Activated CD4-positive, alpha-beta T cell treated with anti-CD3 and anti-CD28 coated beads for 36 hours (primary cell): ENCODE results near the gene RIPK3. TPM values are rescaled to one million over a fixed set of nuclear protein-coding genes. Genes with fewer than 3 reads are reported as not detected.
"Not testable (repeated sequence)": the region's sequence is repeated elsewhere in the genome, so short reads cannot be mapped to it uniquely, and the experiment has no call there.

Source experiments
- ATAC-seq: fragments of 200-7000 bp; cut with Tn5 transposase; one replicate; pipeline ENCODE4 v1.10.0; 2021; ENCODE audit warnings: mild to moderate bottlenecking, moderate library complexity
- CTCF ChIA-PET: fragments of 350-600 bp; sonication (Branson Sonifier 250); formaldehyde crosslinking; loops from one replicate; lab custom pipeline; 2021; ENCODE audit warnings: antibody characterized with exemption; lab: Charles Lee
- POLR2A ChIA-PET: fragments of 350-600 bp; sonication (Branson Sonifier 250); formaldehyde crosslinking; loops from one replicate; lab custom pipeline; 2021; ENCODE audit warnings: antibody characterized with exemption, inconsistent platforms; lab: Charles Lee
- DNase-seq: peaks from one replicate; pipeline ENCODE4 v3.0.0-alpha.2; 2020
- H3K27ac Mint-ChIP-seq: one replicate; pipeline ENCODE4 v1.8.0; 2021; ENCODE audit warnings: mixed read lengths
- H3K27me3 Mint-ChIP-seq: one replicate; pipeline ENCODE4 v1.8.0; 2021; ENCODE audit warnings: mixed read lengths
- H3K36me3 Mint-ChIP-seq: one replicate; pipeline ENCODE4 v1.8.0; 2021; ENCODE audit warnings: low read depth, mixed read lengths
- H3K4me1 Mint-ChIP-seq: one replicate; pipeline ENCODE4 v1.8.0; 2021; ENCODE audit warnings: mixed read lengths
- H3K4me3 Mint-ChIP-seq: one replicate; pipeline ENCODE4 v1.8.0; 2021; ENCODE audit warnings: mild to moderate bottlenecking, moderate library complexity, mixed read lengths
- H3K9me3 Mint-ChIP-seq: one replicate; pipeline ENCODE4 v1.8.0; 2021; ENCODE audit warnings: low read depth, mixed read lengths
- intact Hi-C, 2 experiments: fragments of 100-400 bp; cut with DNase I in 1 of 2; cut with micrococcal nuclease in 1 of 2; formaldehyde crosslinking; loops; one replicate each; pipeline versions ENCODE4 v1.14.2 to v1.15.1; 2022 to 2024; cut with DNase I, micrococcal nuclease
- total RNA-seq, 2 experiments: library from RNA; stranded (reverse); gene quantifications; one replicate each; pipeline ENCODE4 v1.2.3, GENCODE V29; 2021

RIPK3 gene
- total RNA-seq, 2 experiments from 2014 or later: 8.9 to 9.4 TPM

DNA sequence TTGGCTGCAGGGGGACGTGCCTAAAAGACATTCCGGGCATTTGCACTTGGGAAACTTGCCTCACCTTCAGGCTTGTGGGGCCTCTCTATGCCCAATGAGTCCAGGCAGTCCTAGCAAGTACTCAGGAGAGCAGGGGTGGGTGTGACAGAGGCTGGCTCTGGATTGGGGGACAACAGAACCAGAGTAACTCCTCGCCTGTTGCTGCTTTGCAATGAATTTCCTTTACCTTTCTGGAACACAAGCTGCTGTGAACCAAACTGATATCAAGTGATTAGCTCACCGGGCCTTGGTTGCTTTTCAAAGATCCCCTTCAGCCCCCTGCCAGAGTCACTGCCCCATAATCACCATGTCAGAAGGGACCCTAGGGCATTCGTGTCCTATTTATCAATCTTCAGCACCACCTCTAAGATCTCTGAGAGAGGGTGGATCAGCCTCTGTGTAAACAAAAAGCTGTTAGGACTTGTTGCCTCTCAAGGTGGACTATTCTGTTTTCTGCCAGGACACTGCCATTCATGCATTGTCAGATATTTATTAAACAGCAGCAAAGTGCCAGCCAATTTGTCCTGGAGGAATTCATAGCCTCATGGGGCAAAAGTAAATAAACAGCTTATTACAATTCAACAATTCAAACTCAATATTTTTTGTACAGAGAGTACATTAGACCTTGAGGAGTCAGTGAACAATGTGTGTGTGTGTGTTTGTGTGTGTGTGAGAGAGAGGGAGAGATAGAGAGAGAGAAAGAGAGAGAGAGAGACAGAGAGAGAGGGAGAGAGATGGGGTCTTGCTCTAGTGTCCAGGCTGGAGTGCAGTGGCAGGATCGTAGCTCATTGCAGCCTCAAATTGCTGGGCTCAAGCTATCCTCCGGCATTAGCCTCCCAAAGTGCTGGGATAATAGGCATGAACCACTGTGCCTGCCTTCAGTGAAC, 39.5 kb upstream of the RIPK3 start:
- Mint-ChIP-seq H3K9me3 (no peaks in the 10 kb centered on the region), H3K36me3 (no peaks in the 10 kb centered on the region), H3K4me1 (no peaks in the 10 kb centered on the region), H3K4me3 (no peak overlapping the region), H3K27ac (no peak overlapping the region), H3K27me3 (peaks cover 11% of the 10 kb centered on the region)
- DNase-seq: no peak
- CTCF ChIA-PET: interaction anchor here (0.6 to 1.6 kb wide), 3 partner anchors 18 to 57 kb away, joined by 3 to 5 read pairs (median 4); no protein-coding TSS in a partner anchor
- POLR2A ChIA-PET: interaction anchor here (0.9 kb wide), 1 partner anchor 19 kb away, joined by 3 read pairs; the partner anchor contains the start of gene NYNRIN
- intact Hi-C loops: no loop called here
- ATAC-seq: no peak

DNA sequence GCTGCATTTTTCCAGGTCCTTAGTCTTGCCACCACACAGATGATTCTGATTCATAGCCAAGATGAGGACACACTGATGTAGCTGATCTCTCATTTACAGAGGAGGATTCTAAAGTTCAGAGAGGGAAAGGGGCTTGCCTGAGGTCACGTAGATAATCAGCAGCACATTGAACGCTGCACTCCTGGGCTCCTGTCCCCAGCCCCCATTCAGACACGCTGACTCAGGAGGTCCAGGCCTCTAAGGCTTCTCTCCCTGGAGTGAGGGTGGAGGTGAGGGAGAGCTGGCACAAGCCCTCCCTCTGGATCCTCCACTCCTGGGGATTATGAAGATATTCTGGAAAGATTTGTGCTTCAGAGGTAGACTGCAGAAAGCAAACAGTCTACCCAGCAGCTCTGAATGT, 38.5 kb upstream of the RIPK3 start:
- Mint-ChIP-seq H3K36me3 (no peaks in the 10 kb centered on the region), H3K4me3 (no peak overlapping the region), H3K9me3 (no peaks in the 10 kb centered on the region), H3K27me3 (peaks cover 7% of the 10 kb centered on the region), H3K27ac (no peak overlapping the region), H3K4me1 (no peaks in the 10 kb centered on the region)
- CTCF ChIA-PET: interaction anchor here (0.8 to 1.6 kb wide), 3 partner anchors 16 to 45 kb away, joined by 3 to 5 read pairs (median 4); no protein-coding TSS in a partner anchor
- intact Hi-C loops: no loop called here
- ATAC-seq (no peak), DNase-seq (no peak)
- POLR2A ChIA-PET: interaction anchor here (0.9 kb wide), 1 partner anchor 20 kb away, joined by 3 read pairs; the partner anchor contains the start of gene NYNRIN

DNA sequence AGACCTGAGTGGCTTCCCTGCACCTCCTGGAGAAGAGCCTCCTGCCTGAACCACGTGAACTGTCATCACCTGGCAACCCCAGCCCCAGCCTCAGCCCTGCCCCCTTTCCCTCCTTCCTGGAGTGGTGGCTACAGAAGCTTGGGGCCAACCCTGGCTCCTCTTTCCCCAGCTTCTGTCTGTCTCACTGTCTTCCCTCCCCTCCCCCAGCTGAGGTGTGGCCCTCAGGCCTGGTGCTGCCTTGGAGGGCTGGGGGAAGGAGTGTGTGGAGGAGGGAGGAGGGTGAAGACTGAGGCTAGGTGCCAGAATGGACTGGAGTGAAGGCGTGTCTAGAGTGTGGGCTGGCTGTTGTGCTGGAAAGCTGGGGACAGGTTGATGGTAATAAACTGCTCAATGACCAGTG, 37.9 kb upstream of the RIPK3 start:
- Mint-ChIP-seq H3K36me3 (no peaks in the 10 kb centered on the region), H3K4me3 (no peak overlapping the region), H3K9me3 (no peaks in the 10 kb centered on the region), H3K4me1 (no peaks in the 10 kb centered on the region), H3K27me3 (peaks cover 7% of the 10 kb centered on the region), H3K27ac (no peak overlapping the region)
- POLR2A ChIA-PET: no interaction called here
- intact Hi-C loops: no loop called here
- DNase-seq (no peak), ATAC-seq (no peak)
- CTCF ChIA-PET: interaction anchor here (0.8 to 1.6 kb wide), 5 partner anchors 16 to 60 kb away, joined by 3 to 5 read pairs (median 4); no protein-coding TSS in a partner anchor

DNA sequence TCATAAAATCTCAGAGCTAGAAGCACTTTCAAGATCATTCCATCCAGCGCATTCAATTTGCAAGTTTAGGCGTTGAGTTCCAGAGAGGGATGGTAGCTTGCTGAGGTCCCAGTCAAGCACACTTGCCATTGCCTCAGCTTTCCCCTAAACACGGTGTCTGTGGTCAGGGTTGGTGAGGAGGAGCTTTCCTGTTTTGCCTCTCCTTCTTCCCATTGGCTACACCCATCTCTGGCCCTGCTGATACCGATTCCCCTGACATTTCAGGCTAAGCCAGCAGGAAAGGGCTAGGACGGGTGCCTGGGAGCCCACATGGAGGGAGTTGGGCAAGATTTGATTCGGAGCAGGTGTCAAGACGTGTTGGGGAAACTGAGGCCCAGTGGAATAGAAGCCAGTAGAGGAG, 37.3 kb upstream of the RIPK3 start:
- ATAC-seq (no peak), DNase-seq (no peak)
- no peak overlapping the region for H3K27ac Mint-ChIP-seq
- ChIA-PET CTCF (interaction anchor here (0.9 to 1.3 kb wide), 3 partner anchors 15 to 60 kb away, joined by 3 to 4 read pairs (median 4); no protein-coding TSS in a partner anchor), POLR2A (no interaction called here)
- no peaks in the 10 kb centered on the region for H3K36me3 Mint-ChIP-seq
- intact Hi-C loops: no loop called here
- H3K4me1 Mint-ChIP-seq: no peaks in the 10 kb centered on the region
- no peaks in the 10 kb centered on the region for H3K9me3 Mint-ChIP-seq
- H3K27me3 Mint-ChIP-seq: peaks cover 2% of the 10 kb centered on the region
- no peak overlapping the region for H3K4me3 Mint-ChIP-seq

DNA sequence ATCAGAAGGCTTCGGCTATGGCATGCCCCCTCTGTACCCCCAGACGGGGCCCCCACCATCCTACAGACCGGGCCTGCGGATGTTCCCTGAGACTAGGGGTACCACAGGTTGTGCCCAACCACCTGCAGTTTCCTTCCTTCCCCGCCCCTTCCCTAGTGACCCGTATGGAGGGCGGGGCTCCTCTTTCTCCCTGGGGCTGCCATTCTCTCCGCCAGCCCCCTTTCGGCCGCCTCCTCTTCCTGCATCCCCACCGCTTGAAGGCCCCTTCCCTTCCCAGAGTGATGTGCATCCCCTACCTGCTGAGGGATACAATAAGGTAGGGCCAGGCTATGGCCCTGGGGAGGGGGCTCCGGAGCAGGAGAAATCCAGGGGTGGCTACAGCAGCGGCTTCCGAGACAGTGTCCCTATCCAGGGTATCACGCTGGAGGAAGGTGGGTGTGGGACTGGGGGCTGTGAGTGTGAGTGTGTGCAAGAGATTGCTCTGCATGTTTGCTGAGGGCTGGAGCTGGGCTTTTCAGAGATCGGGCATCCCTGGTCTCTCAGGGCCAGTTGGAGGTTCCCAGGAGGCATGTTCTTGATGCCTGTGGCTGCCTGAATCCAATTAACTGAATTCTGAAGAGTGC, 36.8 kb upstream of the RIPK3 start:
- ATAC-seq: no peak
- ChIA-PET POLR2A (no interaction called here), CTCF (interaction anchor here (0.9 to 1.3 kb wide), 2 partner anchors 55 to 61 kb away, joined by 3 to 4 read pairs; no protein-coding TSS in a partner anchor)
- H3K4me1 Mint-ChIP-seq: no peaks in the 10 kb centered on the region
- no peak for DNase-seq
- H3K27ac Mint-ChIP-seq: no peak overlapping the region
- H3K9me3 Mint-ChIP-seq: no peaks in the 10 kb centered on the region
- H3K36me3 Mint-ChIP-seq: no peaks in the 10 kb centered on the region
- no peak overlapping the region for H3K4me3 Mint-ChIP-seq
- intact Hi-C loops: no loop called here
- H3K27me3 Mint-ChIP-seq: peaks cover 3% of the 10 kb centered on the region

DNA sequence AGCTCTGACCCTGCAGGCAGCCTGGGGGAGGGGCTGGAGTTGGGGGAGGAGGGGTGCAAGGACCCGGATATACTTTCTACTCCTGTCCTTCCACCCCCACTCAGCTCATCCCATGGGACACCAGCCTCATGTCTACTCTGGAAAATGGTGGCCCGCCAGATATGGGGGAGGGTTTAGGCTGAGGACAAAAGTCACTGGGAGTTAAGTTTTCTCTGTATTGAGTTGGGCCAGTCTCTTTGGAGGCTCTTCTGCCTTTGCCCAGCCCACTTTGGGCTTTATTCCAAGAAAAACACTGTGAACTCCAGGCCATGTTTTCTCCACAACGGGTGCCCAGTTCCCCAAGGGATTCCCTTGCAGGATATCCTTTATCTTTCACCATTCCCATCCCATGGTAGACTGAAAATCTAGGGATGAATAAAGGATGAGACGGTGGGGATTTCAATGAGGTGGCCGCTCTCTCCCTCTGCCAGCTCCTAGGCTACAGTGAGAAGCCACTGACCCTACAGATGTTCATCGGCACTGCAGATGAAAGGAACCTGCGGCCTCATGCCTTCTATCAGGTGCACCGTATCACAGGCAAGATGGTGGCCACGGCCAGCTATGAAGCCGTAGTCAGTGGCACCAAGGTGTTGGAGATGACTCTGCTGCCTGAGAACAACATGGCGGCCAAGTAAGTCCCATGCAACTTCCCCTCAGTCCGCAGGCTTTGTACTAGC, 33.1 kb upstream of the RIPK3 start:
- DNase-seq (no peak), ATAC-seq (no peak)
- ChIA-PET CTCF (interaction anchor here (1.4 to 2.5 kb wide), 2 partner anchors 39 to 64 kb away, joined by 6 to 9 read pairs; no protein-coding TSS in a partner anchor), POLR2A (no interaction called here)
- H3K4me1 Mint-ChIP-seq: peaks cover 6% of the 10 kb centered on the region
- intact Hi-C loops: no loop called here
- H3K36me3 Mint-ChIP-seq: no peaks in the 10 kb centered on the region
- no peaks in the 10 kb centered on the region for H3K9me3 Mint-ChIP-seq
- peaks cover 10% of the 10 kb centered on the region for H3K27me3 Mint-ChIP-seq
- H3K4me3 Mint-ChIP-seq: no peak overlapping the region
- H3K27ac Mint-ChIP-seq: no peak overlapping the region

DNA sequence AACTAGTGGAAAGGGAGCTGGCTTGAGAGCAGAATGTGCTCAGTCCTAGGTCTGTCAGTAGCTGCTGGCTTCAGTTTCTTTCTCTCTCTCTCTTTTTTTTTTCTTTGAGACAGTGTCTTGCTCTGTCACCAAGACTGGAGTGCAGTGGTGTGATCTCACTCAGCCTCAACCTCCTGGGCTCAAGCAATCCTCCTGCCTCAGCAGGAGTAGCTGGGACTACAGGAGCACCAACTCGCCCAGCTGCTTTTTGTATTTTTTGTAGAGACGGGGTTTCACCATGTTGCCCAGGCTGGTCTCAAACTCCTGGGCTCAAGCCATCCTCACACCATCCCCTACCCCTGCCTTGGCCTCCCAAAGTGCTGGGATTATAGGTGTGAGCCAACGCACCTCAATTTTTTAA, 31.8 kb upstream of the RIPK3 start:
- CTCF ChIA-PET: interaction anchor here (0.7 to 2.5 kb wide), 4 partner anchors 37 to 65 kb away, joined by 3 to 9 read pairs (median 6); partner anchors contain the start of gene KHNYN
- ATAC-seq, DNase-seq, H3K4me3 Mint-ChIP-seq, H3K36me3 Mint-ChIP-seq, intact Hi-C loops, POLR2A ChIA-PET, H3K9me3 Mint-ChIP-seq, H3K27ac Mint-ChIP-seq: not testable (repeated sequence)
- H3K27me3 Mint-ChIP-seq: peaks cover 21% of the 10 kb centered on the region
- peaks cover 17% of the 10 kb centered on the region for H3K4me1 Mint-ChIP-seq

DNA sequence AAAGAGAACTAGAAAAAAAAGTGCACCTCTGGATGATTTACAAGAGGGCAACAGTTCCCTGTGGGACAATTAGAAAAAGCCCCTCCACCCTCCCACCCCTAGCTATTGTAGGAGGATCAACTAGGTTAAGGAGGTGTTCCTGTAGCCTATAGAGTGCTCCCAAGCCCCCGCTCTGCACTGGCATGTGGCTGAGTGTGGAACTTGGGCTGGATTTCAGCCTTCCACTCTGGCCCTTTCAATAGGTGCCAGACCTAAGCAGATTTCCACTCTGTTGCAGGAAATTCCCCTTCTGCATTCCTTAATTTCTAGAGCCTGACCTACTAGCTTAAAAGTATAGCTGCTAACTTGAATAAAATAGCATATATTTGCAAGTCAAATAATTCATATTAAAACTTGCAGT, 31.0 kb upstream of the RIPK3 start:
- H3K4me1 Mint-ChIP-seq: peaks cover 22% of the 10 kb centered on the region
- ATAC-seq (no peak), DNase-seq (no peak)
- POLR2A ChIA-PET: interaction anchor here (0.7 kb wide), 1 partner anchor 38 kb away, joined by 4 read pairs; no protein-coding TSS in a partner anchor
- H3K4me3 Mint-ChIP-seq: no peak overlapping the region
- CTCF ChIA-PET: interaction anchor here (0.7 to 2.5 kb wide), 6 partner anchors 30 to 66 kb away, joined by 3 to 9 read pairs (median 6); partner anchors contain the start of gene KHNYN
- intact Hi-C loops: no loop called here
- H3K9me3 Mint-ChIP-seq: no peaks in the 10 kb centered on the region
- no peak overlapping the region for H3K27ac Mint-ChIP-seq
- H3K27me3 Mint-ChIP-seq: peaks cover 27% of the 10 kb centered on the region
- no peaks in the 10 kb centered on the region for H3K36me3 Mint-ChIP-seq

DNA sequence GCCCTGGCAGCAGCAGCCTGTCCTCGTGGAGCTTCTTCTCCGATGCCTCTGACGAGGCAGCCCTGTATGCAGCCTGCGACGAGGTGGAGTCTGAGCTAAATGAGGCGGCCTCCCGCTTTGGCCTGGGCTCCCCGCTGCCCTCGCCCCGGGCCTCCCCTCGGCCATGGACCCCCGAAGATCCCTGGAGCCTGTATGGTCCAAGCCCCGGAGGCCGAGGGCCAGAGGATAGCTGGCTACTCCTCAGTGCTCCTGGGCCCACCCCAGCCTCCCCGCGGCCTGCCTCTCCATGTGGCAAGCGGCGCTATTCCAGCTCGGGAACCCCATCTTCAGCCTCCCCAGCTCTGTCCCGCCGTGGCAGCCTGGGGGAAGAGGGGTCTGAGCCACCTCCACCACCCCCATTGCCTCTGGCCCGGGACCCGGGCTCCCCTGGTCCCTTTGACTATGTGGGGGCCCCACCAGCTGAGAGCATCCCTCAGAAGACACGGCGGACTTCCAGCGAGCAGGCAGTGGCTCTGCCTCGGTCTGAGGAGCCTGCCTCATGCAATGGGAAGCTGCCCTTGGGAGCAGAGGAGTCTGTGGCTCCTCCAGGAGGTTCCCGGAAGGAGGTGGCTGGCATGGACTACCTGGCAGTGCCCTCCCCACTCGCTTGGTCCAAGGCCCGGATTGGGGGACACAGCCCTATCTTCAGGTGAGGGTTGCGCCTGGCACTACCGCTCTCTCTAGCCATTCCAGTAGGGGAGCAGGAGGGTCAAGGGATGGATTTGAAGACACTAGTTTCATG, 30.3 kb upstream of the RIPK3 start:
- no peak overlapping the region for H3K27ac Mint-ChIP-seq
- peaks cover 28% of the 10 kb centered on the region for H3K4me1 Mint-ChIP-seq
- peaks cover 33% of the 10 kb centered on the region for H3K27me3 Mint-ChIP-seq
- DNase-seq (no peak), ATAC-seq (no peak)
- H3K4me3 Mint-ChIP-seq: no peak overlapping the region
- H3K9me3 Mint-ChIP-seq: no peaks in the 10 kb centered on the region
- POLR2A ChIA-PET: no interaction called here
- H3K36me3 Mint-ChIP-seq: no peaks in the 10 kb centered on the region
- intact Hi-C loops: no loop called here
- CTCF ChIA-PET: interaction anchor here (0.9 to 2.5 kb wide), 4 partner anchors 29 to 67 kb away, joined by 3 to 9 read pairs (median 6); partner anchors contain the start of gene KHNYN

DNA sequence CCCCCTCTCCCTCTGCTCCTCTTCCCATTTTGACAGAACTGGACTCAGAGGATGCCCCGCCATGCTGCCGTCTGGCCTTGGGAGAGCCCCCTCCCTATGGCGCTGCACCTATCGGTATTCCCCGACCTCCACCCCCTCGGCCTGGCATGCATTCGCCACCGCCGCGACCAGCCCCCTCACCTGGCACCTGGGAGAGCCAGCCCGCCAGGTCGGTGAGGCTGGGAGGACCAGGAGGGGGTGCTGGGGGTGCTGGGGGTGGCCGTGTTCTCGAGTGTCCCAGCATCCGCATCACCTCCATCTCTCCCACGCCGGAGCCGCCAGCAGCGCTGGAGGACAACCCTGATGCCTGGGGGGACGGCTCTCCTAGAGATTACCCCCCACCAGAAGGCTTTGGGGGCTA, 29.7 kb upstream of the RIPK3 start:
- H3K4me1 Mint-ChIP-seq: peaks cover 28% of the 10 kb centered on the region
- peaks cover 36% of the 10 kb centered on the region for H3K27me3 Mint-ChIP-seq
- ChIA-PET CTCF (interaction anchor here (2.1 kb wide), 1 partner anchor 36 kb away, joined by 6 read pairs; no protein-coding TSS in a partner anchor), POLR2A (no interaction called here)
- H3K27ac Mint-ChIP-seq: no peak overlapping the region
- H3K36me3 Mint-ChIP-seq: no peaks in the 10 kb centered on the region
- intact Hi-C loops: no loop called here
- ATAC-seq (no peak), DNase-seq (no peak)
- H3K4me3 Mint-ChIP-seq: no peak overlapping the region
- H3K9me3 Mint-ChIP-seq: no peaks in the 10 kb centered on the region
